Measurements from ENCODE around the gene AGAP2.
"Not testable (repeated sequence)": the region's sequence is repeated elsewhere in the genome, so short reads cannot be mapped to it uniquely, and the experiment has no call there.

AGAP2 gene

GRCh38 chr12:57724936-57725740 lies 13.4 kb downstream of the AGAP2 start:
- DNase-seq (ENCODE audit: extremely low read depth in 1 of 2, low read depth in 1 of 2): no peak

GRCh38 chr12:57724003-57724935 lies 14.3 kb downstream of the AGAP2 start:
- DNase-seq (ENCODE audit: extremely low read depth in 1 of 2, low read depth in 1 of 2): no peak

GRCh38 chr12:57723630-57723962 lies 14.9 kb downstream of the AGAP2 start:
- no peak for DNase-seq (ENCODE audit: extremely low read depth in 1 of 2, low read depth in 1 of 2)

GRCh38 chr12:57722716-57723629 lies 15.6 kb downstream of the AGAP2 start:
- DNase-seq (ENCODE audit: extremely low read depth in 1 of 2, low read depth in 1 of 2): no peak

- DNase-seq (ENCODE audit: extremely low read depth in 1 of 2, low read depth in 1 of 2): not testable (repeated sequence)
Measured at GRCh38 chr12:57721846-57722608, 16.5 kb downstream of the AGAP2 start.

GRCh38 chr12:57720606-57721595 lies 17.6 kb downstream of the AGAP2 start:
- DNase-seq (ENCODE audit: extremely low read depth in 1 of 2, low read depth in 1 of 2): no peak

- no peak for DNase-seq (ENCODE audit: extremely low read depth in 1 of 2, low read depth in 1 of 2)
Measured at GRCh38 chr12:57719777-57720605, 18.6 kb downstream of the AGAP2 start.

- no peak for DNase-seq (ENCODE audit: extremely low read depth in 1 of 2, low read depth in 1 of 2)
Measured at GRCh38 chr12:57718641-57719528, 19.7 kb downstream of the AGAP2 start.

- no peak for DNase-seq (ENCODE audit: extremely low read depth in 1 of 2, low read depth in 1 of 2)
Measured at GRCh38 chr12:57717846-57718640, 20.5 kb downstream of the AGAP2 start.

GRCh38 chr12:57717131-57717530 lies 21.4 kb downstream of the AGAP2 start:
- no peak for DNase-seq (ENCODE audit: extremely low read depth in 1 of 2, low read depth in 1 of 2)

GRCh38 chr12:57716305-57716704 lies 22.2 kb downstream of the AGAP2 start:
- no peak for DNase-seq (ENCODE audit: extremely low read depth in 1 of 2, low read depth in 1 of 2)

GRCh38 chr12:57715786-57716185 lies 22.8 kb downstream of the AGAP2 start:
- DNase-seq (ENCODE audit: extremely low read depth in 1 of 2, low read depth in 1 of 2): no peak

- DNase-seq (ENCODE audit: extremely low read depth in 1 of 2, low read depth in 1 of 2): not testable (repeated sequence)
Measured at GRCh38 chr12:57715036-57715748, 23.4 kb downstream of the AGAP2 start.

GRCh38 chr12:57713209-57713608 lies 25.3 kb downstream of the AGAP2 start:
- DNase-seq (ENCODE audit: extremely low read depth in 1 of 2, low read depth in 1 of 2): no peak

GRCh38 chr12:57712701-57713100 lies 25.8 kb downstream of the AGAP2 start:
- DNase-seq (ENCODE audit: extremely low read depth in 1 of 2, low read depth in 1 of 2): no peak

- no peak for DNase-seq (ENCODE audit: extremely low read depth in 1 of 2, low read depth in 1 of 2)
Measured at GRCh38 chr12:57708296-57708695, 30.2 kb downstream of the AGAP2 start.

Data from stimulated activated CD8-positive, alpha-beta memory T cell treated with anti-CD3 and anti-CD28 coated beads, Interleukin-7, amount 100 ng/mL, for 48 hours (primary cell).